Activated CD4-positive, alpha-beta T cell treated with anti-CD3 and anti-CD28 coated beads, Interleukin-2, amount 10 ng/mL, durations not matched to agents 7 days and 5 days (primary cell): ENCODE results near the gene GRAP. TPM values are rescaled to one million over a fixed set of nuclear protein-coding genes. Genes with fewer than 3 reads are reported as not detected.
"Not testable (repeated sequence)": the region's sequence is repeated elsewhere in the genome, so short reads cannot be mapped to it uniquely, and the experiment has no call there.

Experiments
- CTCF ChIA-PET: fragments of 350-600 bp; sonication (Branson Sonifier 250); formaldehyde crosslinking; loops from one replicate; lab custom pipeline; 2021; ENCODE audit warnings: antibody characterized with exemption; lab: Charles Lee
- POLR2A ChIA-PET: fragments of 350-600 bp; sonication (Branson Sonifier 250); formaldehyde crosslinking; loops from one replicate; lab custom pipeline; 2021; ENCODE audit warnings: antibody characterized with exemption; lab: Charles Lee
- DNase-seq: peaks from one replicate; pipeline ENCODE4 v3.0.0-alpha.2; 2020
- H3K27ac Mint-ChIP-seq: one replicate; pipeline ENCODE4 v1.8.0; 2021; ENCODE audit warnings: mild to moderate bottlenecking, moderate library complexity, mixed read lengths
- H3K27me3 Mint-ChIP-seq: one replicate; pipeline ENCODE4 v1.8.0; 2021; ENCODE audit warnings: mixed read lengths
- H3K36me3 Mint-ChIP-seq: one replicate; pipeline ENCODE4 v1.8.0; 2021; ENCODE audit warnings: low read depth, mixed read lengths
- H3K4me1 Mint-ChIP-seq: one replicate; pipeline ENCODE4 v1.8.0; 2021; ENCODE audit warnings: mixed read lengths
- H3K4me3 Mint-ChIP-seq: one replicate; pipeline ENCODE4 v1.8.0; 2021; ENCODE audit warnings: mild to moderate bottlenecking, moderate library complexity, mixed read lengths
- H3K9me3 Mint-ChIP-seq: one replicate; pipeline ENCODE4 v1.8.0; 2021; ENCODE audit warnings: mixed read lengths
- total RNA-seq, 2 experiments: library from RNA; stranded (reverse); gene quantifications; one replicate each; pipeline ENCODE4 v1.2.3, GENCODE V29; 2021

GRAP gene
- total RNA-seq, 2 experiments from 2014 or later: 35.4 to 39.2 TPM

DNA sequence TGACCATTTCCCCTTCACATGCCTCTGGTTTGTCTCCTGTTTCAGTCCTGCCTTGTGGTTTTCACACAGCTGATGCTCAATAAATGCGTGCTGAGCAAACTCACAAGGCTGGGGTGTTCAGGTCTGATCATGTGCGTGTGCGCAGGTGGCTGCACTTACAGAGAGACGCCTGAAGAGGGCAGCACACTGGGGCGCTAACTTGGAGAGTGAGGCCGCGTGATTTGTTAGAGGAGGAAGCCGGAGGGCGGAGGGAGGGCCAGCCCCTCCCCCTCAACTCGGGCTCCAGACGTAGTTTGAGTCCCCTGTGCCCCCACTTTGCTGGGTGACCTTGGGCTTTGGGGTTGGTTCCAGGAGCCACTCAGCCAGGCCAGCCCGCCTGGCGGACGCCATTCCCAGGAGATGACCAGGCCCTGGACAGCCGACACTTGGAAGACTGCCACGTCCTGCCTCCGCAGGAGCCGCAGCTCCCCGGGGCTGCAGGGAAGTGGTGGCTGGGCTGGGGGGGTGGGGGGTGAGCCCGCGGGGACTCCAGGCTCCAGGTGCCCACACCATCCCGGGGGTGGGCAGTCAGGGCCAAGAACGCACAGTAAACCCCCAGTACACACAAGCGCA is 14.3 kb downstream of the GRAP start:
- H3K27ac Mint-ChIP-seq, H3K4me1 Mint-ChIP-seq, H3K36me3 Mint-ChIP-seq, H3K27me3 Mint-ChIP-seq, CTCF ChIA-PET, H3K4me3 Mint-ChIP-seq, POLR2A ChIA-PET, DNase-seq, H3K9me3 Mint-ChIP-seq: not testable (repeated sequence)

GRCh38 chr17:19031729-19032128 is 15.0 kb downstream of the GRAP start:
- H3K4me3 Mint-ChIP-seq, H3K27ac Mint-ChIP-seq, H3K9me3 Mint-ChIP-seq, H3K36me3 Mint-ChIP-seq, H3K27me3 Mint-ChIP-seq, CTCF ChIA-PET, POLR2A ChIA-PET, H3K4me1 Mint-ChIP-seq: not testable (repeated sequence)
- DNase-seq: peak; percentile 52

GRCh38 chr17:19030771-19031449 is 15.8 kb downstream of the GRAP start:
- H3K4me1 Mint-ChIP-seq, POLR2A ChIA-PET, H3K9me3 Mint-ChIP-seq, H3K4me3 Mint-ChIP-seq, DNase-seq, CTCF ChIA-PET, H3K36me3 Mint-ChIP-seq, H3K27ac Mint-ChIP-seq, H3K27me3 Mint-ChIP-seq: not testable (repeated sequence)

- H3K9me3 Mint-ChIP-seq, POLR2A ChIA-PET, CTCF ChIA-PET, DNase-seq, H3K27ac Mint-ChIP-seq, H3K27me3 Mint-ChIP-seq, H3K4me1 Mint-ChIP-seq, H3K36me3 Mint-ChIP-seq, H3K4me3 Mint-ChIP-seq: not testable (repeated sequence)
Measured at GRCh38 chr17:19029740-19030139, 17.0 kb downstream of the GRAP start.

- DNase-seq, POLR2A ChIA-PET, H3K4me3 Mint-ChIP-seq, H3K27ac Mint-ChIP-seq, H3K36me3 Mint-ChIP-seq, CTCF ChIA-PET, H3K9me3 Mint-ChIP-seq, H3K27me3 Mint-ChIP-seq: not testable (repeated sequence)
- H3K4me1 Mint-ChIP-seq: peaks cover 14% of the 10 kb centered on the region
Measured at GRCh38 chr17:19028671-19029070, 18.1 kb downstream of the GRAP start.

DNA sequence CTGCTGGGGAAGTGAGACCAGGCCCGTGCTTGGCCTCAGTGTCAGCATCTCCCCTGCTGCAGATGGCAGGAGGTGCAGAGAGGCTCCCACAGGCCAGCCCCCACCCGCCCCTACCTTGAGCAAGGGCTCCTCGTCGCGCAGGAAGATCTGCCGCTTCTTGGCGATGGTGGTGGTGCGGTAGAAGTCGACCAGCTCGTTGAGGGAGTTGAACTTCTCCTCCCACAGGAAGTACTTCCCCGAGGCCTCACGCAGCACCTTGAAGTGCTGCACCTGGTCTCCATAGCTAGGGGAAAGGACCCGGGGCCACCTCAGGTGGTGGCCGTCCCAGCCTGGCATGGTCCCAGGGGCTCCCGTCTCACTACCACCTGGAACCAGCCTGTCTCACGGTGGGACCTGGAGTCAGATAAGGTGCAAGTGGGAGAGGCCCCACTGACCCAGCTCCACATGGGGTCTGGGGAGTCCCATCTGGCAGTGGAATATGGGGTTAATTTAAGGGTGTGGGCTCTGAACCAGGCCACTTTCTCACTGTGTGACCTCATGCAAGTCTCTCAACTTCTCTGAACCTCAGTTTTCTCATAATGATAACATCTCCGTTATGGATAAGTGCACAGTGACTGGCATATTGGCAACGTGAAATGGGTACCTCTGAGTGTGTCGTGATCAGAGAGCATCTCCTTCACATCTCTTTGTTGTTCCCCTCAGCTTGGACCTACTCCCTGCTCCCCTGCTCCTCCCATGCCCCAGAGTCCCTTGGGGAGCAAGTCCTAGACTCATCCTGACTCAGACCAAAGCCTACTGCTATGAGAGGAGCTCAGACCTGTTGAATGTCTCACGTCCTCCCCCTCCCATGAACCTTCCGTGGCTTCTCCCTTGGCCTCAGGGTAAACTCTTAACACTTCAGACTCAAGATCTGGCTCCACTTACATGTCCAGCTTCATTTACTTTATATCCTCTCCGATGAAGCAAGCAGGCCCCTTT is 22.4 kb downstream of the GRAP start:
- peaks cover 27% of the 10 kb centered on the region for H3K36me3 Mint-ChIP-seq
- no peaks in the 10 kb centered on the region for H3K9me3 Mint-ChIP-seq
- no peaks in the 10 kb centered on the region for H3K27me3 Mint-ChIP-seq
- ChIA-PET CTCF (interaction anchor here (0.7 to 1.5 kb wide), 2 partner anchors 63 to 399 kb away, joined by 3 to 5 read pairs; no protein-coding TSS in a partner anchor), POLR2A (no interaction called here)
- H3K4me1 Mint-ChIP-seq: peaks cover 17% of the 10 kb centered on the region
- peak; percentile 31 for DNase-seq
- H3K4me3 Mint-ChIP-seq: no peak overlapping the region
- peak overlapping the region; percentile 63 for H3K27ac Mint-ChIP-seq

- no peak overlapping the region for H3K4me3 Mint-ChIP-seq
- no peak overlapping the region for H3K27ac Mint-ChIP-seq
- no peak for DNase-seq
- CTCF ChIA-PET: interaction anchor here (0.9 to 1.6 kb wide), 3 partner anchors 17 to 398 kb away, joined by 3 to 7 read pairs (median 5); no protein-coding TSS in a partner anchor
- peaks cover 31% of the 10 kb centered on the region for H3K36me3 Mint-ChIP-seq
- POLR2A ChIA-PET: no interaction called here
- H3K27me3 Mint-ChIP-seq: no peaks in the 10 kb centered on the region
- H3K4me1 Mint-ChIP-seq: peaks cover 17% of the 10 kb centered on the region
- H3K9me3 Mint-ChIP-seq: no peaks in the 10 kb centered on the region
Measured at GRCh38 chr17:19023209-19023999, 23.4 kb downstream of the GRAP start.

DNA sequence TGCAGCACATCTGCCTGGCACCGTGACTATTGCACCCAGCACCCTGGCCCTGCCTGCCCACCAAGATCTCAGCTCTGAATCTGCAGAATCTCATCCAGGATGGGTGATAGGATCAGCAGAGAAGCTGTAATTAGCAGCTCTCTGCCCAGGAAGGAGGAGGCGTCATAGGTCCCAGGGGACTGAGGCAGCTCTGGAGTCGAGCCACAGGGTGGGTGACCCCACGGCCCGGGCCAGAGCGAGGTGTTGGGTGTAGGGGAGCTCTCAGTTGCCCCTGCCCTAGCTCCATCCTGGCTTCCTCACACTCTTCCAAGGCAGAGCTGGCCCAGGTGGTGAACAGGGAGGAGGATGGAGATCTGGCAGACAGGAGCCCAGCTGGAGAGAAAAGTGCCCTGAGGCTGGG is 24.0 kb downstream of the GRAP start:
- Mint-ChIP-seq H3K9me3 (no peaks in the 10 kb centered on the region), H3K27ac (peak overlapping the region; percentile 69), H3K36me3 (peaks cover 31% of the 10 kb centered on the region), H3K4me3 (no peak overlapping the region), H3K4me1 (peaks cover 17% of the 10 kb centered on the region), H3K27me3 (no peaks in the 10 kb centered on the region)
- POLR2A ChIA-PET: no interaction called here
- CTCF ChIA-PET: interaction anchor here (1.5 to 1.6 kb wide), 2 partner anchors 63 to 397 kb away, joined by 5 to 7 read pairs; no protein-coding TSS in a partner anchor
- no peak for DNase-seq

- CTCF ChIA-PET: interaction anchor here (1.6 kb wide), 1 partner anchor 63 kb away, joined by 7 read pairs; no protein-coding TSS in a partner anchor
- Mint-ChIP-seq H3K36me3 (peaks cover 31% of the 10 kb centered on the region), H3K27ac (no peak overlapping the region), H3K9me3 (no peaks in the 10 kb centered on the region), H3K4me1 (peaks cover 17% of the 10 kb centered on the region), H3K4me3 (no peak overlapping the region), H3K27me3 (no peaks in the 10 kb centered on the region)
- POLR2A ChIA-PET: no interaction called here
- no peak for DNase-seq
Measured at GRCh38 chr17:19022128-19022527, 24.6 kb downstream of the GRAP start.

DNA sequence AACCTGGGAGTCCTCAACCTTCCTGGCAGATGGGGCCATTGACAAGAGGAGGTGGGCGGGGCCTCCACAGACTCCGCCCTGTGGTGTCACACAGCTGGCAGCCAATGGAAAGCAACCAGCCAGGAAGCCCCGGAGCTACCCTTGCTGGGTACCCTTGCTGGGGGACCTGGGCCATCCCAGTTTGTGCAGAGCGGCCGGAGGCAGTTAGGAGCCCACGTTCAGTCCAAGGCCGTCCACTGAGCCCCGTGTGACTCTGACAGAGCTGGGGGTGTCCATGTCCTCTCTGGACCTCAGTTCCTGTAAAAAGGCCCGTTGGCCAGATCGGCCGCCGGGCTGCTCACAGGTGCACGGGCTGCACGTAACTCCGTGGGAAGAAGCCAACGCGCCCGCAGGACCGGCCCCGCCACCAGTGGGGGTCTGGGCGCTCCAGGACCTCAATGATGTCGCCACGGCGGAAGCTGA is 25.1 kb downstream of the GRAP start:
- POLR2A ChIA-PET: no interaction called here

GRCh38 chr17:19021011-19021621 is 25.6 kb downstream of the GRAP start:
- Mint-ChIP-seq H3K36me3 (peaks cover 31% of the 10 kb centered on the region), H3K4me1 (peaks cover 17% of the 10 kb centered on the region)
- H3K27me3 Mint-ChIP-seq, H3K4me3 Mint-ChIP-seq, CTCF ChIA-PET, POLR2A ChIA-PET, H3K9me3 Mint-ChIP-seq, H3K27ac Mint-ChIP-seq, DNase-seq: not testable (repeated sequence)

More for the DNA sequence above, 25.1 kb downstream of the GRAP start:
- CTCF ChIA-PET: interaction anchor here (1.6 kb wide), 1 partner anchor 62 kb away, joined by 7 read pairs; no protein-coding TSS in a partner anchor
- Mint-ChIP-seq H3K4me1 (peaks cover 17% of the 10 kb centered on the region), H3K27me3 (no peaks in the 10 kb centered on the region), H3K36me3 (peaks cover 31% of the 10 kb centered on the region), H3K9me3 (no peaks in the 10 kb centered on the region), H3K4me3 (no peak overlapping the region), H3K27ac (no peak overlapping the region)
- peak; percentile 38 for DNase-seq

- Mint-ChIP-seq H3K36me3 (peaks cover 31% of the 10 kb centered on the region), H3K4me1 (peaks cover 17% of the 10 kb centered on the region), H3K27me3 (no peaks in the 10 kb centered on the region), H3K9me3 (no peaks in the 10 kb centered on the region), H3K27ac (peak overlapping the region; percentile 36), H3K4me3 (no peak overlapping the region)
- DNase-seq: no peak
- ChIA-PET CTCF (interaction anchor here (0.8 kb wide), 1 partner anchor 22 kb away, joined by 3 read pairs; no protein-coding TSS in a partner anchor), POLR2A (no interaction called here)
Measured at GRCh38 chr17:19020016-19020415, 26.7 kb downstream of the GRAP start.
